Activated CD8-positive, alpha-beta T cell treated with anti-CD3 and anti-CD28 coated beads for 36 hours (primary cell): ENCODE results near the gene E2F4. TPM values are rescaled to one million over a fixed set of nuclear protein-coding genes. Genes with fewer than 3 reads are reported as not detected.

Experiments
- ATAC-seq: fragments of 200-7000 bp; cut with Tn5 transposase; one replicate; pipeline ENCODE4 v1.10.0; 2021; ENCODE audit warnings: mild to moderate bottlenecking, moderate library complexity
- CTCF ChIA-PET: fragments of 350-600 bp; sonication (Branson Sonifier 250); formaldehyde crosslinking; loops from one replicate; lab custom pipeline; 2021; ENCODE audit warnings: antibody characterized with exemption; lab: Charles Lee
- POLR2A ChIA-PET: fragments of 350-600 bp; sonication (Branson Sonifier 250); formaldehyde crosslinking; loops from one replicate; lab custom pipeline; 2021; ENCODE audit warnings: antibody characterized with exemption; lab: Charles Lee
- DNase-seq: peaks from one replicate; pipeline ENCODE4 v3.0.0-alpha.2; 2020
- H3K27ac Mint-ChIP-seq: one replicate; pipeline ENCODE4 v1.8.0; 2021; ENCODE audit warnings: mild to moderate bottlenecking, mixed read lengths
- H3K27me3 Mint-ChIP-seq: one replicate; pipeline ENCODE4 v1.8.0; 2021; ENCODE audit warnings: mixed read lengths
- H3K36me3 Mint-ChIP-seq: one replicate; pipeline ENCODE4 v1.8.0; 2021; ENCODE audit warnings: low read depth, mixed read lengths
- H3K4me1 Mint-ChIP-seq: one replicate; pipeline ENCODE4 v1.8.0; 2021; ENCODE audit warnings: low read depth, mixed read lengths
- H3K4me3 Mint-ChIP-seq: one replicate; pipeline ENCODE4 v1.8.0; 2021; ENCODE audit warnings: mild to moderate bottlenecking, moderate library complexity, mixed read lengths
- H3K9me3 Mint-ChIP-seq: one replicate; pipeline ENCODE4 v1.8.0; 2021; ENCODE audit warnings: mixed read lengths
- CTCF ChIP-seq: fragments of 200-600 bp; IDR thresholded peaks from one replicate; pipeline ENCODE4 v1.8.0; 2022; ENCODE audit warnings: antibody characterized with exemption, mild to moderate bottlenecking
- intact Hi-C: fragments of 100-400 bp; cut with micrococcal nuclease; formaldehyde crosslinking; loops from one replicate; pipeline ENCODE4 v1.10.0; 2022
- total RNA-seq, 2 experiments: library from RNA; stranded (reverse); gene quantifications; one replicate each; pipeline ENCODE4 v1.2.3, GENCODE V29; 2021

The E2F4 gene
- total RNA-seq, 2 experiments from 2014 or later, result 104 to 105 TPM

- DNase-seq, result no peak
- intact Hi-C loops, result no loop called here
- Mint-ChIP-seq H3K36me3 (peaks cover 41% of the 10 kb centered on the region), H3K27ac (no peak overlapping the region), H3K27me3 (peaks cover 19% of the 10 kb centered on the region), H3K4me1 (peaks cover 15% of the 10 kb centered on the region), H3K9me3 (no peaks in the 10 kb centered on the region), H3K4me3 (no peak overlapping the region)
- CTCF ChIA-PET, result interaction anchor here (0.8 to 2.6 kb wide), 2 partner anchors 11 to 195 kb away, joined by 3 to 8 read pairs; no protein-coding TSS in a partner anchor
- peak; percentile 3 for ATAC-seq
- POLR2A ChIA-PET, result interaction anchor here (0.9 to 1.3 kb wide), 3 partner anchors 8 to 120 kb away, joined by 3 to 4 read pairs (median 3); no protein-coding TSS in a partner anchor
- TF ChIP-seq CTCF, result no peak
Measured at GRCh38 chr16:67149276-67150046, 42.5 kb upstream of the E2F4 start.

GRCh38 chr16:67150047-67150832 lies 41.7 kb upstream of the E2F4 start:
- peak; percentile 74 for DNase-seq
- Mint-ChIP-seq H3K4me1 (peaks cover 17% of the 10 kb centered on the region), H3K27ac (no peak overlapping the region), H3K9me3 (no peaks in the 10 kb centered on the region), H3K27me3 (peaks cover 21% of the 10 kb centered on the region), H3K36me3 (peaks cover 35% of the 10 kb centered on the region), H3K4me3 (peak overlapping the region; percentile 3)
- ATAC-seq, result peak; percentile 80
- ChIA-PET CTCF (interaction anchor here (0.8 to 15.9 kb wide), 6 partner anchors 9 to 196 kb away, joined by 3 to 209 read pairs (median 6); partner anchors contain the start of genes FBXL8, HSF4, NOL3 and TRADD), POLR2A (interaction anchor here (0.9 to 1.8 kb wide), 8 partner anchors 8 to 207 kb away, joined by 3 to 5 read pairs (median 3); no protein-coding TSS in a partner anchor)
- intact Hi-C loops, result no loop called here
- TF ChIP-seq CTCF, result peak; percentile 43

GRCh38 chr16:67150833-67151396 lies 41.0 kb upstream of the E2F4 start, which contains the start of gene B3GNT9:
Gene B3GNT9 (minus strand): TSS chr16:67150998. CDS start chr16:67150485, 513 bp downstream.
- TF ChIP-seq CTCF, result no peak
- peaks cover 19% of the 10 kb centered on the region for H3K4me1 Mint-ChIP-seq
- peak; percentile 25 for ATAC-seq
- no peak within 1 kb of the TSS for H3K27ac Mint-ChIP-seq
- peaks cover 21% of the 10 kb centered on the region for H3K27me3 Mint-ChIP-seq
- CTCF ChIA-PET, result interaction anchor here (1.4 to 15.9 kb wide), 6 partner anchors 9 to 197 kb away, joined by 3 to 209 read pairs (median 7); partner anchors contain the start of genes FBXL8, HSF4, NOL3 and TRADD
- H3K4me3 Mint-ChIP-seq, result peak within 1 kb of the TSS; percentile 63
- peak; percentile 56 for DNase-seq
- no peaks in the 10 kb centered on the region for H3K9me3 Mint-ChIP-seq
- intact Hi-C loops, result no loop called here
- POLR2A ChIA-PET, result interaction anchor here (0.6 to 1.8 kb wide), 7 partner anchors 8 to 208 kb away, joined by 3 to 5 read pairs (median 3); no protein-coding TSS in a partner anchor
- H3K36me3 Mint-ChIP-seq, result peaks cover 31% of the 10 kb centered on the region

- intact Hi-C loops, result no loop called here
- POLR2A ChIA-PET, result interaction anchor here (0.6 to 1.8 kb wide), 7 partner anchors 7 to 209 kb away, joined by 3 to 5 read pairs (median 3); no protein-coding TSS in a partner anchor
- peaks cover 29% of the 10 kb centered on the region for H3K36me3 Mint-ChIP-seq
- H3K4me3 Mint-ChIP-seq, result peak overlapping the region; percentile 63
- DNase-seq (no peak), ATAC-seq (no peak)
- no peak overlapping the region for H3K27ac Mint-ChIP-seq
- peaks cover 27% of the 10 kb centered on the region for H3K27me3 Mint-ChIP-seq
- TF ChIP-seq CTCF, result no peak
- CTCF ChIA-PET, result interaction anchor here (1.0 to 15.9 kb wide), 9 partner anchors 8 to 197 kb away, joined by 3 to 209 read pairs (median 5); partner anchors contain the start of genes CES3, FBXL8, HSF4 and NOL3
- peaks cover 25% of the 10 kb centered on the region for H3K4me1 Mint-ChIP-seq
- H3K9me3 Mint-ChIP-seq, result no peaks in the 10 kb centered on the region
Measured at GRCh38 chr16:67151431-67152097, 40.4 kb upstream of the E2F4 start.
